ENCODE data around the gene SIRPA. TPM values are rescaled to one million over a fixed set of nuclear protein-coding genes. Genes with fewer than 3 reads are reported as not detected.

The SIRPA gene
- total RNA-seq, 1 experiment from 2014 or later = 8.9 TPM

- TF ChIP-seq STAT6 (CRISPR knock-in tag; conservative IDR thresholded peaks at IDR 0.05; ENCODE audit: low read depth) (no peak), ZNF281 (CRISPR knock-in tag; IDR thresholded peaks at IDR 0.05) (no peak), EMX1 (CRISPR knock-in tag; IDR thresholded peaks at IDR 0.05) (no peak), ZNF219 (CRISPR knock-in tag; IDR thresholded peaks at IDR 0.05; ENCODE audit: borderline replicate concordance) (no peak), JUN (CRISPR knock-in tag; IDR thresholded peaks at IDR 0.05) (no peak), ELF4 (CRISPR knock-in tag; IDR thresholded peaks at IDR 0.05; ENCODE audit: low read depth) (no peak), FOXK1 (CRISPR knock-in tag; IDR thresholded peaks at IDR 0.05) (no peak), NFE2L1 (CRISPR knock-in tag; IDR thresholded peaks at IDR 0.05) (no peak), IRF1 (CRISPR knock-in tag; IDR thresholded peaks at IDR 0.05) (no peak)
Measured at GRCh38 chr20:1979106-1979778, 84.0 kb downstream of the SIRPA start (continued).

GRCh38 chr20:1982686-1983085, 87.5 kb downstream of the SIRPA start:
- ATAC-seq = no peak
- Mint-ChIP-seq H3K4me1 (no peaks in the 10 kb centered on the region), H3K27me3 (ENCODE audit: low read depth) (peaks cover 4% of the 10 kb centered on the region), H3K4me3 (no peak overlapping the region), H3K27ac (no peak overlapping the region), H3K36me3 (no peaks in the 10 kb centered on the region), H3K9me3 (no peaks in the 10 kb centered on the region)
- no peak for DNase-seq (ENCODE audit: low spot score)
- ChIA-PET CTCF (no interaction called here), POLR2A (no interaction called here)
- TF ChIP-seq NFE2L1 (CRISPR knock-in tag; IDR thresholded peaks at IDR 0.05) (no peak), SMAD3 (CRISPR knock-in tag; IDR thresholded peaks at IDR 0.05; ENCODE audit: borderline replicate concordance) (no peak), ZNF281 (CRISPR knock-in tag; IDR thresholded peaks at IDR 0.05) (no peak), ATF1 (CRISPR knock-in tag; IDR thresholded peaks at IDR 0.05) (no peak), STAT6 (CRISPR knock-in tag; conservative IDR thresholded peaks at IDR 0.05; ENCODE audit: low read depth) (no peak), CREM (CRISPR knock-in tag; IDR thresholded peaks at IDR 0.05) (no peak), GRHL2 (CRISPR knock-in tag; IDR thresholded peaks at IDR 0.05; ENCODE audit: insufficient replicate concordance, severe bottlenecking) (no peak), CBFB (CRISPR knock-in tag; IDR thresholded peaks at IDR 0.05; ENCODE audit: low read depth) (no peak), USF2 (CRISPR knock-in tag; IDR thresholded peaks at IDR 0.05) (no peak), FOXK1 (CRISPR knock-in tag; IDR thresholded peaks at IDR 0.05) (no peak), ZNF423 (CRISPR knock-in tag; IDR thresholded peaks at IDR 0.05) (no peak), PREB (CRISPR knock-in tag; IDR thresholded peaks at IDR 0.05; ENCODE audit: borderline replicate concordance) (no peak), HMGA2 (CRISPR knock-in tag; IDR thresholded peaks at IDR 0.05) (no peak), ZBTB43 (CRISPR knock-in tag; IDR thresholded peaks at IDR 0.05) (no peak), NR3C1 (CRISPR knock-in tag; conservative IDR thresholded peaks at IDR 0.05; ENCODE audit: low read depth) (no peak)
